HG03354 (cell line): ENCODE data around the gene OPA3.
A peak's percentile ranks its signal among the peaks of the same experiment; 100 is the strongest.

Experiments used
- ATAC-seq: cut with Tn5 transposase; IDR thresholded peaks from one replicate; pipeline ENCODE4 v1.9.1; 2021; ENCODE audit warnings: mild to moderate bottlenecking; ENCODE audit not compliant: unreplicated experiment, poor library complexity, severe bottlenecking

The OPA3 gene

GRCh38 chr19:45569619-45570421 is 14.8 kb downstream of the OPA3 start:
- no peak for ATAC-seq

GRCh38 chr19:45568732-45569131 is 15.9 kb downstream of the OPA3 start:
- ATAC-seq = no peak

GRCh38 chr19:45567609-45568008 is 17.0 kb downstream of the OPA3 start:
- ATAC-seq = no peak

- no peak for ATAC-seq
Observed at GRCh38 chr19:45564131-45564780, 20.3 kb downstream of the OPA3 start.

- ATAC-seq = no peak
Observed at GRCh38 chr19:45560686-45561085, 23.9 kb downstream of the OPA3 start.

GRCh38 chr19:45560038-45560437 is 24.6 kb downstream of the OPA3 start:
- no peak for ATAC-seq

GRCh38 chr19:45558399-45558878 is 26.2 kb downstream of the OPA3 start:
- peak; percentile 69 for ATAC-seq

GRCh38 chr19:45556835-45557234 is 27.8 kb downstream of the OPA3 start:
- no peak for ATAC-seq

GRCh38 chr19:45554481-45554880 is 30.1 kb downstream of the OPA3 start:
- ATAC-seq = no peak

GRCh38 chr19:45553464-45553863 is 31.1 kb downstream of the OPA3 start:
- no peak for ATAC-seq

GRCh38 chr19:45547965-45548609 is 36.5 kb downstream of the OPA3 start:
- no peak for ATAC-seq

GRCh38 chr19:45547211-45547770 is 37.3 kb downstream of the OPA3 start:
- ATAC-seq = no peak

- ATAC-seq = no peak
Observed at GRCh38 chr19:45542234-45542668, 42.4 kb downstream of the OPA3 start.

GRCh38 chr19:45539459-45539858 is 45.1 kb downstream of the OPA3 start:
- no peak for ATAC-seq

GRCh38 chr19:45531349-45531748 is 53.3 kb downstream of the OPA3 start:
- ATAC-seq = no peak

- ATAC-seq = no peak
Observed at GRCh38 chr19:45529420-45529785, 55.2 kb downstream of the OPA3 start.

GRCh38 chr19:45528744-45529419 is 55.7 kb downstream of the OPA3 start:
- ATAC-seq = no peak

GRCh38 chr19:45528149-45528743 is 56.4 kb downstream of the OPA3 start:
- no peak for ATAC-seq

GRCh38 chr19:45527731-45528130 is 56.9 kb downstream of the OPA3 start:
- no peak for ATAC-seq
